GM21528 (cell line): ENCODE measurements around the gene TSC22D1.

Experiments
- ATAC-seq: cut with Tn5 transposase; IDR thresholded peaks from one replicate; pipeline ENCODE4 v1.9.1; 2021; ENCODE audit warnings: mild to moderate bottlenecking, moderate library complexity; ENCODE audit not compliant: unreplicated experiment, low FRiP score

Gene TSC22D1

GRCh38 chr13:44508562-44509077 lies 67.5 kb downstream of the TSC22D1 start:
- no peak for ATAC-seq

- no peak for ATAC-seq
These were observed 68.5 kb downstream of the TSC22D1 start for GRCh38 chr13:44507639-44508038.

- ATAC-seq: no peak
These were observed 69.4 kb downstream of the TSC22D1 start for GRCh38 chr13:44506719-44507118.

- no peak for ATAC-seq
These were observed 69.9 kb downstream of the TSC22D1 start for GRCh38 chr13:44506251-44506650.

- no peak for ATAC-seq
These were observed 72.0 kb downstream of the TSC22D1 start for GRCh38 chr13:44504116-44504515.

- ATAC-seq: no peak
These were observed 77.2 kb downstream of the TSC22D1 start for GRCh38 chr13:44498969-44499368.

- no peak for ATAC-seq
These were observed 77.6 kb downstream of the TSC22D1 start for GRCh38 chr13:44498502-44498901.

- ATAC-seq: no peak
These were observed 78.3 kb downstream of the TSC22D1 start for GRCh38 chr13:44497801-44498200.

GRCh38 chr13:44493213-44493812 lies 82.8 kb downstream of the TSC22D1 start:
- no peak for ATAC-seq

GRCh38 chr13:44489751-44490150 lies 86.4 kb downstream of the TSC22D1 start:
- ATAC-seq: no peak

GRCh38 chr13:44487989-44488388 lies 88.1 kb downstream of the TSC22D1 start:
- no peak for ATAC-seq

- ATAC-seq: peak; percentile 53
These were observed 91.5 kb downstream of the TSC22D1 start for GRCh38 chr13:44484562-44485138.

- no peak for ATAC-seq
These were observed 101.8 kb downstream of the TSC22D1 start for GRCh38 chr13:44474122-44474910.

GRCh38 chr13:44471686-44472085 lies 104.4 kb downstream of the TSC22D1 start:
- ATAC-seq: no peak

GRCh38 chr13:44470638-44471562 lies 105.2 kb downstream of the TSC22D1 start:
- no peak for ATAC-seq

GRCh38 chr13:44468874-44469273 lies 107.3 kb downstream of the TSC22D1 start:
- no peak for ATAC-seq

- no peak for ATAC-seq
These were observed 110.8 kb downstream of the TSC22D1 start for GRCh38 chr13:44465318-44465717.

GRCh38 chr13:44464471-44464870 lies 111.7 kb downstream of the TSC22D1 start:
- no peak for ATAC-seq

- no peak for ATAC-seq
These were observed 112.4 kb downstream of the TSC22D1 start for GRCh38 chr13:44463759-44464158.

GRCh38 chr13:44459674-44460073 lies 116.5 kb downstream of the TSC22D1 start:
- no peak for ATAC-seq
